HG02678 (cell line): ENCODE measurements around the gene ST7.

ENCODE experiments used
- ATAC-seq: cut with Tn5 transposase; IDR thresholded peaks from one replicate; pipeline ENCODE4 v1.9.1; 2021; ENCODE audit warnings: mild to moderate bottlenecking, moderate library complexity; ENCODE audit not compliant: unreplicated experiment

Gene ST7

DNA sequence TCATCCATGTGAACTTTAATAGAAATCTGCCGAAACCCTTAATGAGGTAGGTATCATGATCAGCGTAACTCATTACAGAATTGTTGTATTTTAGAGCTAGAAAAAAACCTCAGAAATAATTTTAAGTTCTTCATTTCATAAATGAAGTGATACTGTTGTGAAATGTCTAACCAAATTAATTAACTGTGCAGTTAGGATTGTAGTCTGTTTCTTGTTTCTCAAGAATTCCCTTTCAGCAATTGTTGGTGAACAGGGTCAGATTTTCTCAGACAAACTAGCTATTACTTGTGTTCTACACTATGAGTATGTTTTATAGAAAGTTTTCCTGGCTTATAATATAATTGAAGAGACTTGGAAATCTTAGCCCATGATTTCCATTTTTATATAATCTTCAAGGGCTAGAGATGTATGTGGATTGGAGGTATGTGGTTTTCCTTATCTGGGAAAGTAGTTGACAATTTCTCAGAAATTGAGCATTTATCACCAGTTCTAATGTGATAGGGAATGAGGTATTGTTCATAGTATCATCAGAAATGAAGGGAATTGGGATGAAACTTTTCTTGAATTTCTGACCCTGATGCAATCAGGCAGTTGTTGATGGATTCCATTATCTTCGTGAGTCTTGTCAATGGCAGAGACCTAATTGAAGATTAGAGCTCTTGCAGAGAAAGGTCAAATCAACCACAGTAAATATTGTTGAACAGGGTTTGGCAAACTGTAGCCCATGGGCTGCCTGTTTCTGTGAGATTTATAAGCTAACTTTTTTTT, 55.0 kb downstream of the ST7 start:
- ATAC-seq: no peak

DNA sequence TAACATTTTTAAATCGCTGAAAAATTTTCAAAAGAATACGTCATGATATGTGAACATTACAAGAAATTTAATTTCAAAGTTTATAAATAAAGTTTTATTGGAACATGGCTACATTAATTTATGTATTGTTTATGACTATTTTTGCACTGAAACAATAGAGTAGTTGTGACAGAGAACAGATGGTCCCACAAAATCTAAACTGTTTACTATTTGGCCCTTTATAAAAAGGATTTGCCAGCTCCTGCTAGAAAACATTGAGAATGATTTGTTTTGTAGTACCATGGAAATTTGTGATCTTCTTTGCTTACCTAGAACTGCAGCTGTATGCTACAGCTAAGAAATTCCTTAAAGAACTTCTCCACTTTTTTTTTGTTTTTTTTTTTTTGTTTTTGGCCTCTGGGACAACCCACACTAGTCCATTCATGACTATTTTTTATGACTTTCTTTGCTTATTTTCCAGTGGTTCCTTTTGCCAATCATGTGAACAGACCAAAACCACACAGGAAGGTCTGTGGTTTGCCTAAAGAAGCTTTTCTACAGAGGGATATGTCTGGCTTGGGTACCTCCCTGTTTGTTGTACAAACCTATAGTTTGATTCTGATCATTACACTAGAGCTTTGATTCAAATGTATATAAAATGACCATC, 55.7 kb downstream of the ST7 start:
- ATAC-seq: no peak

DNA sequence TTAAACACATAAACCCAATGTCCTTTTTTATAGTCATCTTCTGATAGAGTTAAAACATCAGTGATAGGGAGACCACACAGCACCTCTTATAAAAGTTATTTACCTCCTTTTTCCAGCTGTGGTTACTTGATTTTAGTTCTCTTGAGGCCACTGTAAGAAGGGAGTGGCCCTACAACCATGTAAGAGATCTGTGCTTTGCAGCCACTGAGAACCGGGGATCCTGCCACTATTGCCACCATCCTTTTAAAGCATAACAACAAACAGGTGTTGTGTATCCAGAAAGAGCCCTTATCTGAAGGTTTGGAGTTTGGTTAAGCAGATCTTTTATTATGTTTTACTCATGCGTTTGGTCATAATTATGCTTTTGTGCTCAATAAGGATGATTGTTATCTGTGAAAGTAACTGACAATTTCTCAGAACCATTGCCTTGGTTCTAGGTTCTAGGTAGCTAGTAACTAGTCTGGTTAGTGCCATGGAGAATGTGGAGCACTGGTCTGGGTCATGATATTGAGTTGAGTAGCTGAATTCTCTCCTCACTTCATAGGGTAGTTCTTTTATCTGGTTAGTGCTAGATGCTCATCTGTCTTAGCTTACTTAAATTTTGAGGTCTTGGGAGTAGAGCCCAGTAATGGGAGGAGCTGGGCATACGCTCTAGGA, 56.5 kb downstream of the ST7 start:
- ATAC-seq: no peak

DNA sequence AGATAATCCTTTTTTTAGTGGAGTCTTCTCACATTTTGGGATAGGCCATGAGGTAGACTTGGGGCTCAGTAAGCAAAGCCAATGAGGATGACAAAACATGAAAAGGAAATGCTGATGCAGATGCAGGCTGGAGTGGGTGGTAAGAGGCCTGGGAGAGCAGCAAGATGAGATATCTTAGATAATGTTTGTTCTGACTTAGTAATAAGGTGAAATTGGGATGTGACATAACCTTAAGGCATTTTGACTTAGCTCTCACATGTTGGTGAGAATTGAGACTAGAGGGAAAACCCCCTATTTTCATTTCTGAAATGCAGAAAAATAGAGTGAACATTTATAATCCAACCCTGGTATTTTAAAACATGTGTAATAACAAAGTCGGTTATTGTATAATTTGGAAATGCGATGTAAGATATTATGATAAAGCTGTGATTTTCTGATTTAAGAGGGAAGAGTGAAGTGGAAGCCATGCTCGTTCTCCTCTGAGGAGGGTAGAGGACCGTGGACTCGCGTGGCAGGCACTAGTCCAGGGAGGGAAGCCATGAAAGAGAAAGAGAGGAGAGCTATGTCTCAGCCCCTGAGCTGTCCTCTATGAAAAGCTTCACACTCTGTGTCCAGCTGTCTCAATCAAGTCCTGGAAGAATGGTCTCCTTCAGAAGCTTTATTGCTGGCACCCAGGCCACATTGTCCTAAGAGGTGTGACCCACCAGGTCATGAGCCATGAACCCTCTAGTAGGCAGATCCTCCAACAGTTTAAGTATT, 57.3 kb downstream of the ST7 start:
- peak; percentile 44 for ATAC-seq

DNA sequence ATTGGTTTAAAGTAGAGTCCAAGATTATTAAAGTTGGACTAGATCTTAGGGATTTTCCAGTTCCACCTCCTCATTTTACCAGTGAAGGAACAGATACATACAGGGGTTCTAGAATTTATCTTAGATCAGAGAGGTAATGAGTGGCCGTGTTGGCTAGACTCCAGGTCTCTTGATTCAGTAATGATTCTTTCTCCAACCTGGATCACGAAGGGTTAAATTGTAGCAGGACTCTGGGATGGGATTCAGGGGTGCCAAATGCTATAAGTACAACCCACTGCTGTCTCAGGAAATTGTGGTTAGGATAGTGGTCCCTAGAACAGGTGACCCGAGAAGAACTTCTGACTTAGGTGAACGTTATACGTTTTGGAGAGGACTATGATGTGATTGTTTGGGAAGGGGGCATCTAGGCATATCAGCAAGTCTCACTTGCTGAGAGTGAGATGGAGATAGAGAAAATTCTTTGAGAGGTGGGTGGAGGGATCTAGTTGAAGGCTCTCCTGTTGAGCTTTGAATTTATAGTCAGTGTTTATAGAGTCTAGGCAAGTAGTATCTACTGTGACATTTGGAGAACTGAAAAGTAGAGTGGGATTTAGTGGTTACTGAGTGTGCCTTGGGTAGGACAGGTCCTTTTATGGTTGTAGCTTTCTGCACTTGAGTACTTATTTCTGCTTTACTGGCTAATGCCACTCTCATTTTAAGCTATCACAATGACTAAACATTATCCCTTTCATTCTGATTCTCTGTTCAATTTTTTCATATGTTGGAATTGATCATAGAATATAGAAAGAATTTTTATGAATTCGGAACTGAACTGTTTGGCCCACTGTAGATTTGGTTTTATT, 58.3 kb downstream of the ST7 start:
- peak; percentile 82 for ATAC-seq

DNA sequence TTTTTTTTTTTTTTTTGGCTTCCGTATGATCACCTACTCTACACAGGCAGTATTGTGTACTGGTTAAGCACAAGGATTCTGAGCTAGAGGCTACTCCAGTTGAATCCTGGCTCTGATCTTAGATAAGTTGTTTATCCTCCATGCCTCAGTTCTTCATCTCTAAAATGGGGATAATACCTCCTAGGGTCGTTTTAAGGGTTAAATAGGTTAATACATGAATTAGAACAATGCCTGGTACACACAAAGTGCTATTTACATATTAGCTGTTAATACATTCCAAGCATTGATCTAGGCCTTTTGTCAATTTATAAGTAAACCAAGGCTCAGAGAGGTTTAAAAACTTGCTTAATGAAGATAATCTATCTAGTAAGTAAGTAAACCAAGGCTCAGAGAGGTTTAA, 59.0 kb downstream of the ST7 start:
- ATAC-seq: peak; percentile 4

DNA sequence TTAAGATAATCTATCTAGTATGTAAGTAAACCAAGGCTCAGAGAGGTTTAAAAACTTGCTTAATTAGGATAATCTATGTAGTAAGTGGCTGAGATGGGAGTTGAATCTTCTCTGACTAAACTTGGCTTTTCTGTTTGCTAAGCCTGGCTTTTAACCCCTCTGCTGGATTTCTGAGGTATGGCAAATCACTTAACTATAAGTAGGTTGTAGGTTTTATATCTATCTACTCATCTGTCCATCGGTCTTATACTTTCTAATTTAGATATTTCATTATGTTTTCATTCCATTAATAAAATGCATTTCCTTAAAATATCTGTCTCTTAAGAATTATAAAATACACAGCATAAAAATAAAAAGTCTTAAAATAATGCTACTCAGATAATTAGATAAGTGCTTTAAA, 59.4 kb downstream of the ST7 start:
- ATAC-seq: no peak

DNA sequence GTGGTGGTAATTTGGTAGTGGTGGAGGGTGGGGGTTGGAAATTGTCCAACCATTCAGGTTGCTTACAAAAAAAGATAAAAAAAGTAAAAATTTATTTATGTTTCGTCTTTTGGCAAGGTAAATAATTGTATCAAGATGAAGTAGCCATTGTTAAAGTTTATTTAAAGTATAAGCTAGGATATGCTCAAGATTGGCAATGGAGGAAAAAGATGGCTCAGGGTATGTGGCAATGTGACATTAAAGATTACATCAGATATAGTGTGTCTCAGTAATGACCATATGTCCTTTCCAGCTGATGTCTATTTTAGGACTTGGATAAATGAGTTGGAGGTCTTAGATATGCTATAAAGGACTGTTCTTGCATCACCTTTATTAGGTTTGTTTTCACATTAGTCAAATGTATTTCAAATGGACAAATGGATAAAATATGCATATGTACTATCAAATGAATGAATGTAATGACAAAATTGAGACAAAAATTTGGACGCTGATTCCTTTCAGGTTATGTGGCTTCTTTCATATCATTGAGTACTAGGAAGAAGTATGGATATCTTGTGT, 60.9 kb downstream of the ST7 start:
- no peak for ATAC-seq

DNA sequence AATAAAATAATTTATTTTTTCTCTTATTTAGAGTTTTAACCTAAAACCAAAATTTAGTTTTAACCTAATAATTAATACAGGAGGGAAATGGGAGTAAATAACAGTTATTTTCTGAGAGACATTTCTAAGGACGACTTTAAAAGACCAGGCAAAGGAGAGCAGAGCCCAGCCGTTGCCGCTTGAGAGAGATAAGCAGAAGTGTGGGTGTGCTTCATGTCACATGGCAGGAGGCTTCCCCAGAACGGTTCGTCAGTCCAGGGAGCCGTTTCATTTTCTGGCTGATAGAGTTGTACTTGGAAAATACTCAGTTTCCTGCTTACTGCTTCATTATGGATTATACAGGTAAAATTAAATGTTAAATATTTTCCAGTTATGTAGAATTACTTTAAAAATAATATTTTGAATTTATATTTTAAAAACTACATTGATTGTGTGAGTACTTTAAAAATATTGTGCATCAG, 61.4 kb downstream of the ST7 start:
- peak; percentile 38 for ATAC-seq

DNA sequence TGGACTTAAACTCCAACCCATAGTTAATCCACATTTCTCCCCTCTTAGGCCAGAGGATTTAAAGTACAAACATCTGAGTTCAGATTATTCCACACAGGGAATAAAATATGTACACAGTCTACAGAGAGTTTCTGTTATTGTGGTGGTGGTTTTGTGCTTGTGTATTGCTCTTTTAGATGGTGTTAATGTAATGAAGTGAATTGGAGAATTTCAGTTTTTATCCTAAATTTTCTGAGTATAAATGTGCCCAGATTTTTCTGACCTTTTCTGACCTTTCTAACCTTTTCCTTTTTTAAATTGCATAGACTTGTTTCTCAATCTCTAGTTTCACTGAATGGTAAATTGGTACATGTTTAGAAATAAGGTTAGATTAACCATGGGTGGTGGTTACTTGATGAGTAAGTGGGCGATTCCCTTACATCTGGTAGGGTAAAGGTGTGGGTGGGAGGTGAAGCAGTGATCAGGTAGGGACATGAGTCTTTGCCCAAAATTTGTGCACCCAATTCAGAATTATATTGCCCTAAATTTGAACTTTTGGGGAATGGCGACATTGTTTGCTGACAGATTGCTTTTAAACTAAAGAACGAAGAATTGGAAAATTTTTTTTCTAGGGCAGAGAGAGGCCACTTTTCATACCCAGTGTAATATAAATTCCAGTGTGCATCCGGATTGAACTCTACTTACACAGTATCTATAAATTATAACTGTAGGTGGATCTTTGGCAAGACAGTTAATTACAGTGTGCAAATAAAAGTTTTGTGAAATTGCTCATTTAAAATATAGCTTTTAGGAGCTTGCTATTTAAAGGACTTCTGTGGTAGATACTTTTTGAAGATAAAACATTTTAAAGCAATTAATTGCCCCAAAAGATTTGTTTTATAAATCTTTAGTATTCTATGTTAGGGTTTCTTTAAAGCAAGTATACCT, 62.2 kb downstream of the ST7 start:
- ATAC-seq: no peak

DNA sequence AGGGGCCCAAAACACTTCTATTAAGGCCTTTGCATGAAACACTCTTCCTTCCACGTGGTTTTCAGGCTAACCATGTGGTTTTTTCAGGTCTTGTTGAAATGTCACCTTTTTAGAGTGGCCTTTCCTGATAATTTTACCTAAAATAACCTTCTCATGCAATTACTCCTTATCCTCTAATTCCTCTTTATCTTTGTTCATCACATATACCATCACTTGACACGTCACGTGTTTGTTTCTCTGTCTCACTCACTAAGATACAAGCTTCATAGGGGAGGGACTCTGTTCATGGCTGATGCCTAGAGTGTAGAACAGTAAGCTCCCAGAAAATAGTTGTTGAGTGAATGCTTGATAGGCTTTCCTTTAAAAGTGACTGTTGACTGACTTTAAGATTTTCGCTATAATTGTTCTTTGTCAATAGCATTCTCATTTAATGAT, 63.7 kb downstream of the ST7 start:
- no peak for ATAC-seq

DNA sequence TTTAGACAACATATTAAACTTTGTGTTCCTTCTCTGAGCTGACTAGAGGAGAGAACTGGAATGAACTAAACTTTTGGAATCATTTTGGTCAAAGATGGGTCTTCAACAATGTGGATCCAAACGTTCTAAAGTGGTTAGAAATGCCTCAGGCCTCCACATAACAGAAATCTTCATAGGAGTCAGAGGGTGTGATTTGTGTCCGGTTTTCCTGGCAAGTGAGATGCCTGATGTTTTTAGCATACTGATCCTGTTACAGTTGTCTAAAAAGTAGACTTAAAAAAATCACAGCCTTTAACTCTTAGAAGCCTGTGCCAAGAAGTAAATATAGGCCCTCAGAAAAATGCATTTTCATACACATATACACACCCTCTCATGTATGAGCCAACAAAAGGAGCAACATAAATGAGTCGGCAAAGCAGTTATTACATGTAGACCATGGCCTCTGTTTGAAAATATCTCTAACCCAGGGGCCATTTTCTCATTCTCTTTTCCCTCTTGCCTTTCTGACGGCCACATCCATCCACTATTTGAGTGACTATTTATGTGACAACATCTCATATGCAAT, 64.5 kb downstream of the ST7 start:
- ATAC-seq: no peak

DNA sequence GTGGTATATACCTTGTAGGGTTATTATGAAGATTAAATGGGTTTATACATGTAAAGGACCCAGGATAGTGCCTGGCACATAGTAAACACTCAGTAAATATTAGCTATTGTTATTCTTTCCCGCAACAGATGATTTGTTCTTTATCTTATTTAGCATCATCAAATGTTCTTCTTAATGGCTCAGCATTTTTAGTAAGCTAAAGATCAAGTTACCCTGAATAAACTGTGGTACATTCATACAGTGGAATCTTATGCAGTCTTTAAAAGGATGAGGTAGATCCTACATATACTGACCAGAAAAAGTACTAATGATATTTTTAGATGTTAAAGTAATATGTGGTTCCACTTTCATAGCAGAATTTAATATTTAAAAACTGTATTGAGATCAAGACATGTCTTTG, 65.4 kb downstream of the ST7 start:
- ATAC-seq: no peak

DNA sequence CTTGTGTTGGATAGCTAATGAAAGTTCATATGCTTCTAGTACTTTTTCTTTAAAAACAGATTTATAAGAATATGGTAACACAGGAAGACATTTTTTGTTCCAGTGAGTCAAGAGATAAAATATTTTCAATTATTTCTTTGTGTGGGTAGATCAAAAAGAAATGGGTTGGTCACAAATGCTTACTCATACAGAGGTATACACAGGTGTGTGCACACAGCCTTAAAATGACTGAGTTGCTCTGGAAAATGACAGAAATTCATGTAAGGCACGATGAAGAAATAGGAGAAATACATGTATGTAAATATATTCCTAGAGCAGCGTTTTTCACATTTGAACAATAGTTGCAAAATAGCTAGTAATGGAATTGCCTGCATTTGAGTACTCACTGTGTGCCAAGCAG, 66.0 kb downstream of the ST7 start:
- no peak for ATAC-seq

DNA sequence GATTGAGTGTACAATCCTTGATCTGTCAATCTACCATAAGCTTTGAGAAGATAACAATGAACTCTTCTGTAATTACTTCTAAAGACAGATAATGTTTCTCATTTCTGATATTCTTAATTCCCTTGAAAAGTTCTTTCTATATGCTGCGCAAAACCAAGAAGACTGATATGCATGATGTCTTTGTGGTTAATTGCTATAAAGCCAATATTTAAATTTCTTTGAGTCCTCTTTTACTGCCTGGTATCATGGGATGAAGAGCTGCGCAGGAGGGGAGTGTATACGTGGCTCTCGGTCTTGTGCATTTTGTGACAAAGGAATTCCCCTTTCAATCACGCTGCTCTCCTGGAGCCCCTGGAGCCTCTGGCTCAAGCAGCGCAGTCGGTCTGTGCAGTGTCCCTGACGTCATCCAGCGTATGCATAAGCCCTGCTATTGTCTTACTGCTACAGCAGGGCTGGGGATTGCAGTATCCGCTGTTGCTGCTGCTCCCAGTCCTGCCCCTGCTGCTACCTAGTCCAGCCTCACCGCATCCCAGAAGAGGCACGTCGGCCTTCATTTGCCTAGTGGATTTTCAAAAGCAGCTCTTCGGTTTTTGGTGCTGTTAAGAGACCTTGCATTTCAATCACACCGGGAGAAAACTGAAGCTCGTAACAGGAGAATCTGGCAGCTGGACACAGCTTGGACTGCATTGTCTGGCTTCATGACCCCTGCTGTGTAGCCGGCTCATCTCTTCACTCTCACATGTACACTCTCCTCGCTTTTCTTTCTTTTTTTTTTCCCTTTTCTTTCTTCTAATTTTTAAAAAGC, 66.7 kb downstream of the ST7 start:
- ATAC-seq: no peak

DNA sequence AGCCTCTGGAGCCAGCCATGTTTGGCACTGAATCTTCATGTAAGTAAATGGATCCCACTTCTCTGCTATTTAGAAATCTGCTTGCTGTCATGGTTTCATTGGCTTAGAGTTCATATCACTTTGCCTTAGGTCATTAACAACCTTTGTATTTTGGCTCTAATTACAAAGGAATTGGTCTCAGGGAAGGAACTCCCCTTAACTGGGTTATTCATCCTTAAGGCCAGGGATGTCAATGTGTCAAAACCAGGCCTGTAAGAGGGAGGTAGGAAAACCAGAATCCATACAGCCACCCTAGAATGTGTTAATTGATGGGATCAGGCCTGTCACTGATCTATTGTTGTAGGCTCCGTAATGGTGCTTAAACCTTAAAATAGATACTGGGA, 67.3 kb downstream of the ST7 start:
- no peak for ATAC-seq

DNA sequence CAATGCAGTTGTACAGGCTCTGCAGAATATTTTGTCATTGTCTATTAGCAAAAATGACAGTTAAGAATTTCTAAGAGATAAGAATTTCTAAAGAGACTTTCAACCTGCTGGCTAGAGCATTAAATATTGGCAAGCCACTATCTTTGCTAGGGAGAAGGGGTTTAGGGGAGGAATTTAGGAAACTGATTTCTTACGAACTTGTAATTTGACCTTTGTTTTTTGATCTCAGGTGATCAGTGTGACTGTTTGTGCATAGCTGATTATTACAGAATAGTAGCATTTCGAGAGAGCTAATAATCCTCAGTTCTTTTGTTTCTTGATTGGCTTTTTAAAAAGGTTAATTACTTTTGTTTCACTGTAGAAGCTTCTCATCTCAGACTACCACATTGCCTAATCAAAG, 68.1 kb downstream of the ST7 start:
- no peak for ATAC-seq

DNA sequence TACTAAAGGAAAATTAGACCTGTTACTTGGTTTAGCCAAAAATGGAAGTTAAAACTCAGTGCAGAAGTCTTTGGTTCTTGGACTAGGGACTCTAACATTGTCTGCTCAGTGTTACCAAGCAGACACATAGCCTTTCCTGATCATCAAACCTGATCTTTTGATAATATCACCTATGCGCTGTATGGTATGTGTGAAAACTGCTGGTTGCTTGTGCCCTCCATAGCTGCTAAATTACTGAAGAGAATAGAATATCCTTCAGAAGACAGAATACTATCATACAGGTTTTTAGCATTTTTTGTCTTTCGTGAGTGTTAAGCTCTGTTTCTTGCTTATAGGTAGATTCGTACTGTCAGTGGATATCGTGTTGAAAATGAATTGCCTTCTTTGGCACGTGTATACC, 68.7 kb downstream of the ST7 start:
- no peak for ATAC-seq
